GOT3 (cell line): ENCODE measurements around the gene ABL1.
A peak's percentile ranks its signal among the peaks of the same experiment; 100 is the strongest.
"Not testable (repeated sequence)": the region's sequence is repeated elsewhere in the genome, so short reads cannot be mapped to it uniquely, and the experiment has no call there.

Experiments used
- DNase-seq: peaks from one replicate; lab custom pipeline; 2025; ENCODE audit warnings: mixed read lengths; lab: John Stamatoyannopoulos, UW

Gene ABL1

DNA sequence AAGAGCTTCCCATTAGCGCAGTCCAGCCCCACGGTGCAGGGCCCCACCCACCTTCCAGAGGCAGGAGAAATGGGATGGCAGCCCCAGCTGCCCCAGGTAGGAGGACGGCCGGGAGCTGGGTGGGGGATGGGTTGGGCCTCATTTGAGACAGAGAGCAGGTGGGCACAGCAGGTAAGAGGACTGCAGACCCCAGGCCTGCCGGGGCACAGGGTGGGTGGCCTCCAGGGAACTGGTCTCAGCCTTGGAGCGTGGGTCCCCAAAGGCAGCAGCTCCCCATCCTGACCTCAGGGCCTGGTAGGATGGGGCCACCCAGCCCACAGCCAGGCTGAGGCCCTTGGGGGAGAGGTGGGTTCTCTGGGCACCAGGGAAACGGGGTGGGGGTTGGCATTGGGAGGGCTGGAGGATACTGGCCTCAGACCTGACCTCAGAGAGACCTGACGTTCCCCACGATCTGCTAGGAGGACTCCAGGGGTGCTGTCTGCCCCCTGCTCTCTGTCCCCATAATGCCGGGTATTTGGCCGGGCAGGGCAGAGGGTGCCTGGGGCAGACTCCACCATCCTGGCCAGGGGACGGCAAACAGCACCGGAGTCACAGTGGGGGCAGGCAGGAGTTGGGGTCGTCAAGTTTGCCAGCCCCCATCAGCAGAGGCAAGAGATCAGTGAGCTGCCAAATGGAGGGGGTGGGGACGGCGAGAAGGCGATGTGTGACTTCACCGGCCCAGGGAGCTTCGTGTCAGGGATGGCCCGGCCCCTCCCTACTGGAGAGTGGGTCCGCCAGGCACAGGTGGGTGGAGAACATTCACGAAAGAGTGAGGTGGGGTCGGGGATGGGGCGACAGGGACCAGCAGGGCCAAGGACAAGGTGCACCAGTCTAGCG, 68.4 kb downstream of the ABL1 start:
- no peak for DNase-seq

DNA sequence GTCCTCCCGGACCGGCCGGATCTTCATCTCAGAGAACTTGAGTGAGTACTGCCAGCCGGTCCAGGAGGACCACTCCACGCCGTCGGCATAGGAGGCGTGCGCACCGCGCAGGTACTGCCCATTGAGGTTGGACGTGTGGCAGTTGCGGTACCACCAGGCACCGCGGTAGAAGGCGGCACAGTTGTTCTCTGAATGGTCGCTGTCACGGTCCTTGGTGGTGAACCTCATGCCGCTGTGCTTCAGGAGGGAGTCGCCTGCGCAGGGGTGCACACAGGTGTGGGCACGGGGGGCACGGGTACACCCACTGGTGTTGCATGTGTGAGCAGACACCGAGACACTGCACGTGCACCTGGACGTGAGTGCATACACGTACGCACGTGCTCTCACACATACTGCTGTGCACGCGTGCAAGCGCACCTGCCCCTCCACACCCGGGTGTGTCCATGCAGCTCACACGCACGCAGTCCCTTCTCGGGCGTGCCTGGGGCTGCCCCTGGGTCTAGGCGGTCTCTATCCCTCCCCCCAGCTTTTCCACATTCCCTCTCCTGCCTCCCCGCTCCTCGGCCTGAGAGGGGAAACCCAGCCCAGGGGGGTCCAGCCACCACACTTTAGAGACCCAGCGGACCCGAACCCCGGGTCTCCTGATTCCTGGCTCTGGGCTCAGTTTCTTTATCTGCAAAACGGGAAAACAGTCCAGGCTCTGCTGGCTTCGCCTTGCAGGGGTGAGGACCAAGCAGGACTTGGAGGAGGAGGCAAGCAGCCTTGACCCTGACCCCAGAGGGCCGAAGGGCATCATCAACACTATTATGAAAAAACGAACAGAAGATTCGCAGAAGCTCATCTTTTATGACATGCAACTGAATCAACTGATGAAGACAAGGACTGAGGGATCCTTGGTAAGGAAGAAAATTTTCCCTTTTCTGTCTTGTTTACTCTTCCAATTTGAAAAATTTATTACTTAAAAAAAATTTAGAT, 69.3 kb downstream of the ABL1 start:
- DNase-seq, result no peak

DNA sequence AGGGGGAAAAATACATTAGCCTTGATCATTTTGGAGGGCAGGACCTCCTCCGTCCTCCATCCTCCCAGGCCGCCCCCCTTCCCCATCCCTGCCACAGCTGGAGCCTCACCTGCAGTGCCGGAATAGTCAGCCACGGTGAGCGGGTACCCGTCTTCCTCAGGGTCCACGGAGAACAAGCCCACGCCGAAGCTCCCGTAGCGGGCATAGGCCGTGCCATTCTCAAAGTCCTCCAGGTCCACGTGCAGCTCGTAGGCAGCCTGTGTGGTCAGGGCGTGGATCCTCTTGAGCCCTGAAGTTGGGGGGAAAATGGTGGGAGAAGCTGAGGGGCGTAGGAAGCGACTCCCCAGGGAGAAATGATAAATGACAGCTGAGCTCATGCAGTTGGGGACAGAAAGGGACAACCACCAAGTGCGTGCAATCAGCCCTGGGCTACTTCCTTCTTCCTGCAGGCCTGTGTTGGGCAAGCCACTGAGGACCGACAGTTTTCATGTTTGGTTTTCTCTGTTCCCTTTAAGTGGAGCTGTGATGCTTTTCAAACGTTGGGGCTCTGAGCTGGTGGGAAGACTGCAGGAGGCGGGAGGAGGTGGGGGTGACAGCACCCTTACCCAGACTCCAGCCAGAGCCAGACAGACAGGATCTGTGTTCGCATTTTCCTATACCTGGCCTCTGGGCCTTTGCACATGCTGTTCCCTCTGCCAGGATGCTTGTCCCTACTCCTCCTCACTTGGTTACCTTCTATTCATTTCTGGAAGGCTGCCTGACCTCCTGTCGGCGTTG, 70.3 kb downstream of the ABL1 start:
- no peak for DNase-seq

DNA sequence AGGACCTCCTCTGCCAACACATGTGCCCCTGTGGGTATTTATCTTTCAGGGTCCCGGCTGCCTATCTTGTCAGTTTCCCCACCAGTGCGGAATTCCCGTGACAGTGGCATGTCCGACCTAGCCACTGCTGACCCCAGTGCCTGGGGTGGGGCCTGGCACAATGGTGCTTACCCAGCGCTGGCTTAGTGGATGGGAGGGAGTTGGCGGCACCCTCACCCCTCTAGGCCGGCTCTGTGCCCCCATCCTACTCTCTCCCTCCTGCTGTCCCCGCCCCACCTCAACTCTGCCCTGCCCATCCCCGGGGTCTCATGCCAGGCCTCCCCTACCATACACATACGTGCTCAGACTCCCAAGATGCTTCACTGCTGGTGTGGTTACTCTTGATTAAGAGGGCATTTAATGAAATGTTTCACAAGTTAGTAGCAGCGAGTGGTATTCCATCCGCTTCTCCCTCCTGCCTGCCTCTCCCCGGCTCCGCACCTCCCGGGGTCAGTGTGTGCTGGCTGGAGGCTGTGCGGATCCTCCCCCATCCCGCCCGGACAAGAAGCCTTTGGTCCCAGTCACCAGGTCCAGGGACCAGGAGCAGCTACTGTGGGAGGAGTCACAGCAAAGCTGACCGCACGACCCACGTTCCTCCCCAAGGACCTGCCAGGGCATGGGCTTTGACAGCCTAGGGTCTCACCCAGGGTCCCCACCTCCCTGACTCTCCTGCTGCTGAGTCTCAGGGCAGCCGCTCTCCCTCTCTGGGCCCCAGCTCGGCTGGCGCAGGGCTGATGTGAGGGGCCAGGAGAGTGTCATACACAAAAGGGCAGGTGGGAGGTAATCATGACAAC, 71.1 kb downstream of the ABL1 start:
- no peak for DNase-seq

DNA sequence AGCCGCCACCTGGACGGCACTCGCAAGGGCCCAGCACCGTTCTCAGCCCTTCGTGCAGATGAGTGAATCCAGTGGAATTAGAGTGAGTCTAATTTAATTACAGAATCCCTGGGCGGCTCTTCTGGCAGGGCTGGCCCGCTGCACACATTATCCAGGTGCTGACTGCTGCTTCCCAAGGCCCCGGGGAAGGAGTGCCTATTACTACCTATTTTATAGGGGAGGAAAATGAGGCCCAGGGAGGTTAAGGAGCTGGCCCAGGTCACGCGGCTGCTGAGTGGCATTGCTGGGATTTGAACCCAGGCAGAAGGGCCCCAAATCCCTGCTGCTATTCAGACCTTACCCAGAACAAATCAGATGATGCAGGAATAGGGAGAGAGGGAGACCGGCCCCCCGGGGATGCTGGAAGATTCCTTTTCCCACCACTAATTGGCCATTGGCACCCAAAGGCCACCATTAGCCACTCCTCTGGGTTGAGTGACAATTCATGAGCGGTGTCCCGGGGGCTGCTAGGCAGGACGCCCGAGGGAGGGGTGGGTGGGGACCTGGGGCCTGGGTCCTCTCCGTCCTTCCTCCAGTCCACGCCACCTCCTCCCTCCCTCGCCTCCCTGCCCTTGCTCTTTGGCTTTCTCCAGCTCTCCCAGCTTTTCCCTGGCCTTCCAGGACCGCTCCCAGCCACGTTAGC, 71.8 kb downstream of the ABL1 start:
- DNase-seq, result no peak

DNA sequence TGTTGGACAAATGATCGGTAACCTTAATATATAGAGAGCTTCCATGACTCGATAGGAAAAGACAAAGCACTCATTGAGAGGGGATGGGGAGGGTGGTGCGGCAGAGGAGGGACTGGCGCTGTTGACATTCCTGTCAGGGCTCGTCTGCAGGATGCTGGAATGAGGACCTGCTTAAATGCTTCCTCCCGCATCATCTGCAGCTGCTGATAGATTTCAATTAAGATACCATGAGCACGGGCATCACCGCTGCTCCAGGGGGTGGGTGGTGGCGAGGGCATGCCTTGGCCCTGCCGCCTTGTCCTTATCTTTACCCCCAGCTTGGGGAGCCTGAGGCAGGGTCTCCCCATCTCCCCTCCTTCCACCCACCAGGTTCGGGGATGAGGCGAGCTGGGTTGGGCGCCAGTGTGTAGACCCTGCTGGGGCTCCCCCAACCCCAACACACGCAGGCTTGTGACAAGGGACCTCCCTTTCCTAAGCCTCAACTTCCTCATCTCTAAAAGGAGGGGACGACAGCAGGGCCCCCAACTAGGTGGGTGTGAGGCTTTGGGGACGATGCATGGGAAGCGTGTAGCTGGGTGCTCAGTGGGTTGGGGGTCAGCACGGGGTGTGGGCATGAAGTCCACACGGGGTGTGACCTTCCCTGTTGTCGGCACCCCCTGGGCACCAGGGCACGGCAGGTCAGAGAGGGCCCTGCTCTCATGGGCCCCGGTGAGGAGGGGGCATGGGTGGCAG, 73.3 kb downstream of the ABL1 start:
- no peak for DNase-seq

DNA sequence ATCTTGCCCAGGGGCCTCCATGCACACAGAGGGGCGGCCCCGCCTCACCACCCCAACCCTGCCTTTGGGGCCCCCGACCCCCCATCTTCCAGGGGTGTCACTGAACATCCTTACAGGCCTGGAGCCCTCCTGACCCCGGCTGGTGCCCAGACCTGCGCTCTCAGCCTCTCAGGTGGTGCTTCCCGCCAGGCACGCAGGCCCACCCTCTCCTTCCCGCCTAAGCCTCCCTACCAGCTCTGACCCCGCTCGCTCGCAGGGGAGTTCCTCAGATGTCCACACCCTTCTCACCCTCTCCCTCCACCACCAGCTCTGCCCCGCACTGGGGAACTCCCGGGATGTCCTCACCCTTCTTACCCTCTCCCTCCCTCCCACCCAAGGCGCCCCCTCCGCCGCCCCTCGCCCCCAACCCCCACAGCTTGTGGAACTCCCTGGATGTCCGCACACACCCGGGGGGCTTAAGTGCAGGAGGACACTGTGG, 73.9 kb downstream of the ABL1 start:
- no peak for DNase-seq

DNA sequence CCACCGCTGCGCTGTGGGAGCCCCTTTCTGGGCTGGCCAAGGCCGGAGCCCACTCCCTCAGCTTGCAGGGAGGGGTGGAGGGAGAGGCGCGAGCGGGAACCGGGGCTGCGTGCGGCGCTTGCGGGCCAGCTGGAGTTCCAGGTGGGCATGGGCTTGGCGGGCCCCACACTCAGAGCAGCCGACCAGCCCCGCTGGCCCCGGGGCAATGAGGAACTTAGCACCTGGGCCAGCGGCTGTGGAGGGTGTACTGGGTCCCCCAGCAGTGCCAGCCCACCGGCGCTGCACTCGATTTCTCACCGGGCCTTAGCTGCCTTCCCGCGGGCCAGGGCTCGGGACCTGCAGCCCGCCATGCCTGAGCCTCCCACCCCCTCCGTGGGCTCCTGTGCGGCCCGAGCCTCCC, 75.0 kb downstream of the ABL1 start:
- DNase-seq, result not testable (repeated sequence)

DNA sequence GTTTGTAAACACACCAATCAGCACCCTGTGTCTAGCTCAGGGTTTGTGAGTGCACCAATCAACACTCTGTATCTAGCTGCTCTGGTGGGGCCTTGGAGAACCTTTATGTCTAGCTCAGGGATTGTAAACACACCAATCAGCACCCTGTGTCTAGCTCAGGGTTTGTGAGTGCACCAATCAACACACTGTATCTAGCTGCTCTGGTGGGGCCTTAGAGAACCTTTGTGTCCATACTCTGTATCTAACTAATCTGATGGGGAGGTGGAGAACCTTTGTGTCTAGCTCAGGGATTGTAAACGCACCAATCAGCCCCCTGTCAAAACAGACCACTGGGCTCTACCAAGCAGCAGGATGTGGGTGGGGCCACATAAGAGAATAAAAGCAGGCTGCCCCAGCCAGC, 75.6 kb downstream of the ABL1 start:
- DNase-seq, result not testable (repeated sequence)

DNA sequence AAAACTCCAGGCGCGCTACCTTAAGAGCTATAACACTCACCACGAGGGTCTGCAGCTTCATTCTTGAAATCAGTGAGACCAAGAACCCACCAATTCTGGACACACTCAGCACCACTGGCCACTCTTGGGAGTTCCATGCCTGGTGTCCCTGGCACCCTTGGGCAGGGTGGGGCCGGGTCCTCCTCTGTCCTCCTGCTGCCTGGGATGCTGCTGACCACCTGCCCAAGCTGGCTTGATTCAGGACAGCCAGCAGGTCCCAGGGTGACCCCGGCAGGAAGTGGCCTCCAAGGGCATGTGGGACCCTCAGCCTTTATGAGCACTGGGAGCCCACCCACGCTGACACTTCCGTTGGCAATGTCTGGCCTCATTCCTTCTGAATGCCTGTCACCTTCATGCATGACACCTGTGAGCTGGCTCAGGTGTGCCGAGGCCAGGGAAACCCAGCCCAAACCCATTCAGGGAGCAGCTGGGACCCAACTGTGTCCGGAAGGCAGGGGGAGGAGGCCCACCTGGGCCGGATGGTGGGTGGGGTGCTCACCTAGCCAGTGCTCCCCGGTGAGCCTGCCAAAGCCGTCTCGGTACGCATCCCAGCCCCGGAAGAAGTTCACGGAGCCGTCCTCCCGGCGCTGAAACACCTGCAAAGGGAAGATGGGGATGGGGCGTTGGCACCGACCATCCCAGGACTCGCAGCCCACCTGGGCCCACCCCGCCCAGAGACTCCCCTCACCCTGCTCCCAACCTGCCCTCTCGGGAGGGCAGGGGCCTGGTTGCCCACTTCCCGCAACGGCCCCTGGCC, 76.4 kb downstream of the ABL1 start:
- DNase-seq, result no peak

DNA sequence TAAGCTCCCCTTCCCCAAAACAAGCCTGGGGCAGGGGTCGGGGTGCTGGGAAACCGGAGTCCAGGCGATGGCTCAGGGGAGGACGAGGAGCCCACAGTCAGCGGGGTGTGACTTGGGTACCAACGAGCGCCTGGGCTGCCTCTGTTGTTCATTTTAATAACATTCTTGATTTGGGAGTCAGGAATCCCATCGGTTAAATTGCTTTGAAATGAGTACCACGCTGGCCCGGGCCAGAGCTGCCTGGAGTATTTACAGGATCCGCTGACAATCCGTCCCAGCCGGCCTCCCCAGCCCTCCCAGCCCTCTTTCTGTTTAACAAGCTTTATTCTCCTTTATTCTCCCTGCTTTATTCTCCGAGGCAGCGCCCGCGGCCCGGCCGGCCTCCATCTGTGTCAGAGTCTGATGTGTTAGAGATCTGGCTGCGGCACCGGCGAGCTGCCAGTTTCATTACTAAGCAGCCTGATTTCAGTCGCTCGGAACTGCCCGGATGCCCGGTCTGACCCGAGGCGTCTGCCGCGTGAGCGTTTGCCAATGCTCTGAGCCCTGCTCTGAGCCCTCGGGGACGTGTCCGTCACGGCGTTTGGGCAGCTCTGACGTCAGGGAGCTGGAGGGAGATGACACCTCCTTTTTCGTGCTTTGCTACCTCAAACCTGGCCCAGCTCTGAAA, 78.0 kb downstream of the ABL1 start:
- DNase-seq, result peak; percentile 25

DNA sequence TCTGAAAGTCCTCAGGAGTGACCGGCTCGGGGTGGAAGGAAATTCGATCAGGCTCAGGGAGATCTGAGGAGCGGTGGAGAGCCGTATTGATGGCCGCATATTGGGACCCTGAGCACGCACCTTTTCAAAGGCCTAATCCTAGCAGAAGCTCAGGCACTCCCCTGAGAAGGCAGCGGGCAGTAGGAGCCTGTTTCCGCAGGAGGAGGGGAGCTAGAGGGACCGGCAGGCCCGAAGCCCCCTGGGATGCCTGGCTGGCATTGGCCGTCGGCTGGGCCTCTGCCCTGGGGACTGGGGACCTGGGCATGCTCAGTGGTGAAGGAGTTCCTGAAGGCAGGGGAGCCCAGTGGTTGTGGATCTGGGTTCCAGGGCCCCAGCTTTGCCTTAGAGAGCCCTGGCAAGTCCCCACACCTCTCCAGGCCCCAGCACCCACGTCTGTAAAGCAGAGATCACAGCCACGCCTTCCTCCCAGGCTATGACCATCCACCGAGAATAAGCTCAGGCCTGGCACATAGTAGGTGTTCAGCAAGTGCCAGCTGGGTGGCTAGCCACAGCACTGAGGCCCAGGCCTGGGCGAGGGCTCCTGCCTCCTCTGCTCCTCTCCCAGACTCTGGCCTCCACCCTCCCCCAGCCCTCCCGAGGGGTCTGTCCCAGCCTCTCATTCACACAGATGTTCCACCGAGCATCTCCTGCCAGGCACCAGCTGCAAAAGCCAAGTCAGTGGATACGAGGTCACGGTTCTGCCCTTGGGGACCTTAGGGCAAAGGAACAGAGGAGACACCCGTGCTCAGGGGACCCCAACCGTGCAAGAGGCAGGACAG, 78.8 kb downstream of the ABL1 start:
- no peak for DNase-seq

DNA sequence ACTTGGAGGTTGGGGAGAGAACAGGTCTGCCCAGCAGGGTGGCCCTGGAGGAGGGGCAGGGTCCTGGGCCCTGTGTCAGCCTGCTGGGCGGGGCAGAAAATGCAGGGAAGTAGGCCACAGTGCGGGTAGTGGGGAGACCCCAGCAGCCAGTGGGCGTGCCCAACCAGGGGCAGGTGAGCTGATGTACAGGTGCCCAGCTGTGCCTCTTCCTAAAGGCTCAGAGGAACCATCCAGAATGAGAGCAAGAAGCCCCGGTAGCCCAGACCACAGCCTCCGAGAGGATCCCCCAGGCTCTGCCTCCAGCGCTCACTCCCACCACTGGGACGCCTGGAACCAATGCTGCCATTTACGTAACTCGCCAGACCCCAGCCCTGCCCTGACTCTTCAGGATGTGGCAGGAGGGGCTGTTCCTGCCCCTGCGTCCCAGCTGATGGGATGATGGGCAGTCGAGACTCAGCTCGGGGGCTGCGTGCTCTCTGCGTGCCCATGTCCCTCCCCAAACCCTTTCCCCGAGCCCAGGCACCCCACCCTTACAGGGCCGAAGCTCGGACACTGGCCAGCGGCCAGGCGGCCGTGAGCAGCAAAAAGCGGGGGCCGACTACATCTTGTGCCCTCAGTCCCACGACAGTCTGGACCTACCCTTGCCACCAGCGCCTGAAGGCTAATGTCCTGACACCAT, 79.5 kb downstream of the ABL1 start:
- no peak for DNase-seq

DNA sequence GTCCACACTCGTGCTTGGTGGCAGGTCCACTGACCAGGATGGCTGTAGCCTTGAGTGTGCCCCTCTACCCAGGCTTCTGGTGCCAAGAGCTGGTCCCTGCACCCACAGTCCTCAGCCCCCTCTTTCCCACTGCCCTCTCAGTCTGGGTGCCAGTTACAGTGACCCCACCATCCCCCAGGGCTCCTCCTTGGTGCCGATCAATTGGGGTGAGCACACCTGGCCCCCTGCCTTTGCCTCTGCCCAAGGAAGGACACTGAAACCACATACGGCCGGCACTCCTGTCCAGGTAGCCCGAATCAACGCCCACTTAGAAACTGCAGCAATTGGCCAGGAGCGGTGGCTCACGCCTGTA, 80.0 kb downstream of the ABL1 start:
- no peak for DNase-seq

DNA sequence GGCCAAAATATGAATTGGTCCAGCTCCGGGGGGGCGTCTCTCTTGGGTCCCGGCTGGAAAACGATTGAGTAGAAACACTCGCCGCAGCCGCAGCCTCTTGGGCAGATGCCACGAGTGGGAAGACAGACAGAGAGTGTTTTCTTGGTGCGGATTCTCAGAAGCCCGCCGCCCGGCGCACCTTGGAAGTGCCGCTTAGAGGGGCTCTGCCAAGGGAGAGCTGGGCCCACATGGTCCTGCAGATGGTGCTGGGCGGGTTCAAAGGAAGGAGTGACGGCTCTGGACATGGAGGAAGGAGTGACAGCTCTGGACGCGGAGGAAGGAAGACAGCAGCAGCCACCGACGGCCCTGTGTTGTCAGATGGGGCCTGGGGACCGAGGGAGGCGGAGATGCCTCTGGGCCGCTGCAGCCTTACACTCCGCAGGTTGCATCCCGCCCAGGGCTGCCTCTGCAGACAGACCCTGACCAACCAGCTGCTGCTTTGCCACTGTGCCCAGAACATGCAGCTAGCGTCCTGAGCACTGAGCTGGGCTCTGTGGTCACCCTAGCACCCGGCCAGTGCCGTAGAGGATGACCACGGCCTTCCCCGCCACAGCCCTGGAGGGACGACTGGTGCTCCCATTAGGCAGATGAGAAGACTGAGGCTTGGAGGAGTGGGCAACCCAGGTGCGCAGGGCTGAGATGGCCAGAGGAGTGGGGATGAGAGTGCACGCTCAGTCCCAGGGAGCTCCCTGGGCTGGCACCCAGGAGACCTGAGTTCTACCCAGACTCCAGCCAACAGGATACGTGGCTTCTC, 82.3 kb downstream of the ABL1 start:
- DNase-seq, result no peak
